ENCODE results near the gene RAP1GAP.

- TF ChIP-seq CTCF (IDR thresholded peaks at IDR 0.05 in 2 of 3, conservative IDR thresholded peaks at IDR 0.05 in 1 of 3; ENCODE audit: borderline replicate concordance in 1 of 3, insufficient read depth in 1 of 3, low read depth in 2 of 3, low read length in 2 of 3) = no peak
- TF ChIP-seq ATF3 (IDR thresholded peaks at IDR 0.05) = no peak
- TF ChIP-seq CEBPB (IDR thresholded peaks at IDR 0.05; ENCODE audit: low read depth) = no peak
- TF ChIP-seq REST (IDR thresholded peaks at IDR 0.05; ENCODE audit: low read depth) = no peak
- no peak for TF ChIP-seq POLR2AphosphoS5 (IDR thresholded peaks at IDR 0.05; ENCODE audit: low read depth, low read length)
- no peak for TF ChIP-seq MAX (IDR thresholded peaks at IDR 0.05)
- no peak for TF ChIP-seq SRF (IDR thresholded peaks at IDR 0.05; ENCODE audit: low read depth)
- TF ChIP-seq POLR2A (IDR thresholded peaks at IDR 0.05; ENCODE audit: borderline replicate concordance, extremely low read depth, insufficient read depth, insufficient read length) = no peak
- no peak for TF ChIP-seq SP1 (IDR thresholded peaks at IDR 0.05; ENCODE audit: low read depth)
- TF ChIP-seq YY1 (IDR thresholded peaks at IDR 0.05; ENCODE audit: extremely low read depth, insufficient replicate concordance, low read depth, low read length) = no peak
- no peak for TF ChIP-seq EZH2phosphoT487 (IDR thresholded peaks at IDR 0.05; ENCODE audit: borderline replicate concordance)
- TF ChIP-seq ZNF274 (IDR thresholded peaks at IDR 0.05; ENCODE audit: low read depth, low read length) = no peak
- TF ChIP-seq RAD21 (IDR thresholded peaks at IDR 0.05; ENCODE audit: low read depth) = no peak
Measured at GRCh38 chr1:21594501-21594900, 74.7 kb downstream of the RAP1GAP start.

All from HCT116 (cell line).